Thyroid gland (tissue), 4 donors: ENCODE results near the gene SUPT20H.

Experiments
- POLR2A ChIP-seq, 2 donors: fragments of 450-650 bp; IDR thresholded peaks; one replicate each; pipeline ENCODE4 v1.6.1; 2017; ENCODE audit warnings: antibody characterized with exemption in 2 of 2, mild to moderate bottlenecking in 2 of 2, moderate library complexity in 1 of 2
- TF ChIP-seq, protein P1 (sequence below), 6 experiments: fragments of 200-600 bp in 3 of 6; fragments of 450-650 bp in 3 of 6; sonication (generic) in 3 of 6; IDR thresholded peaks; one replicate each; pipeline ENCODE4 v1.5.1; 2016 to 2019; ENCODE audit warnings: antibody characterized with exemption in 6 of 6, mild to moderate bottlenecking in 2 of 6, inconsistent platforms in 1 of 6, moderate library complexity in 1 of 6

DNA sequence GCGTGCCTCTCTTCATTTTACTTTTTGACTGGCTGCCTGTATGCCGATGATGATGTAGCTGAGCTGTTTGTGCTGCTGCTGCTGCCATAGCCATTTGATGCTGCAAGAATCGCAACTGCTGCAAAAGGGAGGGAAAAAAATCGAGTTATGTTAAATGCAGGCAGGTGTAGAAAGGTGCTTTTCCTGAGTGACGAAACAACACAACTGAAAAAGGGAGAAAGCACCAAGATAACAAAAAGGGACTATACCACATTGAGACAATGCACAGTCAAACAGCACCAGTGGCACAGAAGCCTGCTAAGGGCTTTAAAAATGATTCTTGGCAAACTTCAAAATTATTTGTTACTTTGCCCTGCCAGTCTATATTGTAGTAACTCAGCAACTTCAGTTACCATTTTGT, 49.8 kb downstream of the SUPT20H start:
- TF ChIP-seq, protein P1, sequence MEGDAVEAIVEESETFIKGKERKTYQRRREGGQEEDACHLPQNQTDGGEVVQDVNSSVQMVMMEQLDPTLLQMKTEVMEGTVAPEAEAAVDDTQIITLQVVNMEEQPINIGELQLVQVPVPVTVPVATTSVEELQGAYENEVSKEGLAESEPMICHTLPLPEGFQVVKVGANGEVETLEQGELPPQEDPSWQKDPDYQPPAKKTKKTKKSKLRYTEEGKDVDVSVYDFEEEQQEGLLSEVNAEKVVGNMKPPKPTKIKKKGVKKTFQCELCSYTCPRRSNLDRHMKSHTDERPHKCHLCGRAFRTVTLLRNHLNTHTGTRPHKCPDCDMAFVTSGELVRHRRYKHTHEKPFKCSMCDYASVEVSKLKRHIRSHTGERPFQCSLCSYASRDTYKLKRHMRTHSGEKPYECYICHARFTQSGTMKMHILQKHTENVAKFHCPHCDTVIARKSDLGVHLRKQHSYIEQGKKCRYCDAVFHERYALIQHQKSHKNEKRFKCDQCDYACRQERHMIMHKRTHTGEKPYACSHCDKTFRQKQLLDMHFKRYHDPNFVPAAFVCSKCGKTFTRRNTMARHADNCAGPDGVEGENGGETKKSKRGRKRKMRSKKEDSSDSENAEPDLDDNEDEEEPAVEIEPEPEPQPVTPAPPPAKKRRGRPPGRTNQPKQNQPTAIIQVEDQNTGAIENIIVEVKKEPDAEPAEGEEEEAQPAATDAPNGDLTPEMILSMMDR (IDR thresholded peaks at IDR 0.05), result no peak
- TF ChIP-seq POLR2A (IDR thresholded peaks at IDR 0.05), result no peak
